Adrenal gland (tissue), 5 donors: ENCODE measurements around the gene MRPL18.

Experiments
- POLR2A ChIP-seq, 2 donors: fragments of 450-650 bp; IDR thresholded peaks; one replicate each; pipeline ENCODE4 v1.6.1; 2017; ENCODE audit warnings: antibody characterized with exemption in 2 of 2, mild to moderate bottlenecking in 2 of 2, moderate library complexity in 1 of 2
- TF ChIP-seq, protein P1 (sequence below), 6 experiments: fragments of 450-650 bp in 4 of 6; fragments of 200-600 bp in 2 of 6; sonication (generic) in 1 of 6; IDR thresholded peaks; 1 replicate in 5 of 6; 2 replicates in 1 of 6; pipeline versions ENCODE4 v1.5.1 to v1.8.0; 2016 to 2021; ENCODE audit warnings: antibody characterized with exemption in 6 of 6, mild to moderate bottlenecking in 2 of 6, moderate library complexity in 1 of 6
- donor health status: DM: no; HTN: no; CAD: no.

GRCh38 chr6:159842035-159842434 lies 51.8 kb downstream of the MRPL18 start:
- TF ChIP-seq, protein P1, sequence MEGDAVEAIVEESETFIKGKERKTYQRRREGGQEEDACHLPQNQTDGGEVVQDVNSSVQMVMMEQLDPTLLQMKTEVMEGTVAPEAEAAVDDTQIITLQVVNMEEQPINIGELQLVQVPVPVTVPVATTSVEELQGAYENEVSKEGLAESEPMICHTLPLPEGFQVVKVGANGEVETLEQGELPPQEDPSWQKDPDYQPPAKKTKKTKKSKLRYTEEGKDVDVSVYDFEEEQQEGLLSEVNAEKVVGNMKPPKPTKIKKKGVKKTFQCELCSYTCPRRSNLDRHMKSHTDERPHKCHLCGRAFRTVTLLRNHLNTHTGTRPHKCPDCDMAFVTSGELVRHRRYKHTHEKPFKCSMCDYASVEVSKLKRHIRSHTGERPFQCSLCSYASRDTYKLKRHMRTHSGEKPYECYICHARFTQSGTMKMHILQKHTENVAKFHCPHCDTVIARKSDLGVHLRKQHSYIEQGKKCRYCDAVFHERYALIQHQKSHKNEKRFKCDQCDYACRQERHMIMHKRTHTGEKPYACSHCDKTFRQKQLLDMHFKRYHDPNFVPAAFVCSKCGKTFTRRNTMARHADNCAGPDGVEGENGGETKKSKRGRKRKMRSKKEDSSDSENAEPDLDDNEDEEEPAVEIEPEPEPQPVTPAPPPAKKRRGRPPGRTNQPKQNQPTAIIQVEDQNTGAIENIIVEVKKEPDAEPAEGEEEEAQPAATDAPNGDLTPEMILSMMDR (IDR thresholded peaks at IDR 0.05): no peak
- no peak for TF ChIP-seq POLR2A (IDR thresholded peaks at IDR 0.05)
